Measurements from ENCODE around the gene SYNCRIP. TPM values are rescaled to one million over a fixed set of nuclear protein-coding genes. Genes with fewer than 3 reads are reported as not detected.

SYNCRIP gene
- total RNA-seq, 1 donor from 2014 or later: 93.6 TPM

DNA sequence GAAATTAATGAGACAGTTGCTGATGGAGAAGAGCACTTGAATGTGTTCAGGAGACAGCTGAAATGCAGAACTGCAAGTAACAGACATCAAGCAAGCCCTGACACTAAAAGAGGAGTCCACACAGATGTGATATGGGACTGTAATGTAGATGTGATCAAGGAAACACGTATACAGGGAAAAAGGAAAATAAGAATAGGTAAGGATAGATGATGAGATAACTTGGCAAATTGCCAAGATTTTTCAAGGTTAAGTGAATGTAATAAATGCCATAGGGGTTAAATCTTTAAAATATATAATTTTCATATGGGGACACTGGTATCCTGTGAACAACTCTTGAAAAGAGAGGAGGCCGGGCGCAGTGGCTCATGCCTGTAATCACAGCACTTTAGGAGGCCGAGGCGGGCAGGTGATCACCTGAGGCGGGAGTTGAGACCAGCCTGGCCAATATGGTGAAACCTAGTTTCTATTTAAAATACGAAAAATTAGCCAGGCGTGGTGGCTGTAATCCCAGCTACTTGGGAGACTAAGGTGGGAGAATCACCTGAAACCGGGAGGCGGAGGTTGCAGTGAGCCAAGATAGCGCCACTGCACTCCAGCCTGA is 41.9 kb downstream of the SYNCRIP start:
- no peaks in the 10 kb centered on the region for H3K27me3 Mint-ChIP-seq (ENCODE audit: unreplicated experiment)
- no peak overlapping the region for H3K27ac Mint-ChIP-seq (ENCODE audit: unreplicated experiment)
- H3K9me3 Mint-ChIP-seq (ENCODE audit: unreplicated experiment): no peaks in the 10 kb centered on the region
- no peak overlapping the region for H3K4me3 Mint-ChIP-seq (ENCODE audit: unreplicated experiment)
- TF ChIP-seq, protein P1, sequence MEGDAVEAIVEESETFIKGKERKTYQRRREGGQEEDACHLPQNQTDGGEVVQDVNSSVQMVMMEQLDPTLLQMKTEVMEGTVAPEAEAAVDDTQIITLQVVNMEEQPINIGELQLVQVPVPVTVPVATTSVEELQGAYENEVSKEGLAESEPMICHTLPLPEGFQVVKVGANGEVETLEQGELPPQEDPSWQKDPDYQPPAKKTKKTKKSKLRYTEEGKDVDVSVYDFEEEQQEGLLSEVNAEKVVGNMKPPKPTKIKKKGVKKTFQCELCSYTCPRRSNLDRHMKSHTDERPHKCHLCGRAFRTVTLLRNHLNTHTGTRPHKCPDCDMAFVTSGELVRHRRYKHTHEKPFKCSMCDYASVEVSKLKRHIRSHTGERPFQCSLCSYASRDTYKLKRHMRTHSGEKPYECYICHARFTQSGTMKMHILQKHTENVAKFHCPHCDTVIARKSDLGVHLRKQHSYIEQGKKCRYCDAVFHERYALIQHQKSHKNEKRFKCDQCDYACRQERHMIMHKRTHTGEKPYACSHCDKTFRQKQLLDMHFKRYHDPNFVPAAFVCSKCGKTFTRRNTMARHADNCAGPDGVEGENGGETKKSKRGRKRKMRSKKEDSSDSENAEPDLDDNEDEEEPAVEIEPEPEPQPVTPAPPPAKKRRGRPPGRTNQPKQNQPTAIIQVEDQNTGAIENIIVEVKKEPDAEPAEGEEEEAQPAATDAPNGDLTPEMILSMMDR (IDR thresholded peaks at IDR 0.05; ENCODE audit: partially characterized antibody, unreplicated experiment): no peak
- H3K36me3 Mint-ChIP-seq (ENCODE audit: unreplicated experiment): no peaks in the 10 kb centered on the region
- no peaks in the 10 kb centered on the region for H3K4me1 Mint-ChIP-seq (ENCODE audit: low read depth, unreplicated experiment)
- DNase-seq: no peak

DNA sequence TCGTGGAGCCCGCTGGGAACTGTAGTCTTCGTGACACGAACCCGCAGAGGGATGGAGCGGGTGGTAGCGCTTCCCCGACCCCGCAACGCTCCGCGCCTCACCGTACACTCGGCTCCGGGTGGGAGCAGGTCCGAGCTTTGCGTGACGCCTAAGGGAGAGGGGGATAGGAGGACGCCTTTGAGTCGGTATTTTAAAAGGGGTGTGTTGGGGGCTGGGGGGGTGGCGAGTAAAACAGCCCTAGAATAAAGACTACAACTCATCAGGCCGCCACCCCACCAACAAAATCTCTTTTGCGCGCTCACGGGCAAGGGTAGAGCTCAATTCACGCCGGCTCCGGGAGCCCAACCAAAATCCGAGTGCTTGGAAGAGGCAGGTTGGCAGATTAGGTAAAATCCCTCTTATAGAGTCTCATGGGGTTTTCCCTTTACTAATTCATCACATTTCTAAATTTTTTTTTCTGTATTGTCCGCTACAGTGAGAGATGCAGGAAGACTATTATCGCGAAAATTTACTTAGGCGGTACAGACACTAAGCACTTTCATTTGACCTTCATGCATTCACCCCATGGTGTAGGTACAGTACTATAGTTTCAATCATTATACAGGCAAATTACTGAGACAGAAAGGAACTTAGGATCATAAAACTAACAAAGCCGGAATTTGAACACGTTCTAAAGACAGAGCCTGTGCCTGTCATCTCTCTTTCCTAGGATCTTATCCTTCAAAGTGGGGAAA is 48.3 kb downstream of the SYNCRIP start:
- Mint-ChIP-seq H3K36me3 (ENCODE audit: unreplicated experiment) (no peaks in the 10 kb centered on the region), H3K27me3 (ENCODE audit: unreplicated experiment) (peaks cover 7% of the 10 kb centered on the region), H3K27ac (ENCODE audit: unreplicated experiment) (peak overlapping the region; percentile 91), H3K4me3 (ENCODE audit: unreplicated experiment) (peak overlapping the region; percentile 97), H3K4me1 (ENCODE audit: low read depth, unreplicated experiment) (peaks cover 10% of the 10 kb centered on the region), H3K9me3 (ENCODE audit: unreplicated experiment) (peaks cover 9% of the 10 kb centered on the region)
- no peak for DNase-seq
- TF ChIP-seq, protein P1 (IDR thresholded peaks at IDR 0.05; ENCODE audit: partially characterized antibody, unreplicated experiment): no peak

DNA sequence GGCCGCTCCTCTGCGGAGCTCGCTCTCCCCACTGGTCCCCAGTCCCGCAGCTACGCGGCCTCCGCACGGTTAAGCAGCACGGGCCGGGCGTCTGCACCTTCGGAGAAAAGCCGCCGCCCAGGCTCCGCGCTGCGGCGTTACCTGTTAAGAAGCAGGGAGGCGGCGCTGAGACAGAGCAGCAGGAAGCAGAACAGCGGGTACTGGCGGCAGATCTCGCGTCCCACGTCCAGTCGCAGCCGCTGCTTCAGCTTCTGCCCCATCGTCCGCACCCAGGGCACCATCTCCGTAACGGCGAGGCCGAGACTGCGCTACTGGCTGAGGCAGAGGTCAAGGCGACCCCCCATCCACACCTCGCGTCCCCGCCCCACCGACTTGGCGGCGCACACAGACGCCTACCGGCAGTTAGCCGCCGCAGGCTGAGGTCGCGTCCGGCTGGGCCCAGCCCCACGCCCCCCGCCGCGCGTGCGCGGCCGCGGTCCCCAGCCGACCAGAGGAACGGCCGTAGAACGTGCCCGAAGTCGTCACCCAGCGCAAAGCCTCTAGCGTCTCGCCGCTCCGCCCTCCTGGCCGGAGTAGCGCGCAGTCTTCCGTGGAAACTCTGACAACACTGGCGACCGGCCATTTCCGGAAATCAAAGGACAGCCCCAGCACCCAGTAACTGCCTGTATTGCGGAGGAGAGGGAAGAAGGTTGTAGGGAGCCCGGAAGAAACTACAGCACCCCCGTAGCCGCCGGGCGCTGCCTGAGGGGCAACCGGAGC is 49.1 kb downstream of the SYNCRIP start, which contains the start of gene SNX14:
Gene SNX14 (minus strand): TSS at position 421 of the 759 bp plus-strand sequence. CDS start 140 bp downstream, at position 281.
- peak; percentile 90 for DNase-seq
- Mint-ChIP-seq H3K4me1 (ENCODE audit: low read depth, unreplicated experiment) (peaks cover 10% of the 10 kb centered on the region), H3K27ac (ENCODE audit: unreplicated experiment) (peak within 1 kb of the TSS; percentile 93), H3K9me3 (ENCODE audit: unreplicated experiment) (peaks cover 9% of the 10 kb centered on the region), H3K27me3 (ENCODE audit: unreplicated experiment) (peaks cover 7% of the 10 kb centered on the region), H3K4me3 (ENCODE audit: unreplicated experiment) (peak within 1 kb of the TSS; percentile 97), H3K36me3 (ENCODE audit: unreplicated experiment) (no peaks in the 10 kb centered on the region)
- TF ChIP-seq, protein P1 (IDR thresholded peaks at IDR 0.05; ENCODE audit: partially characterized antibody, unreplicated experiment): no peak

DNA sequence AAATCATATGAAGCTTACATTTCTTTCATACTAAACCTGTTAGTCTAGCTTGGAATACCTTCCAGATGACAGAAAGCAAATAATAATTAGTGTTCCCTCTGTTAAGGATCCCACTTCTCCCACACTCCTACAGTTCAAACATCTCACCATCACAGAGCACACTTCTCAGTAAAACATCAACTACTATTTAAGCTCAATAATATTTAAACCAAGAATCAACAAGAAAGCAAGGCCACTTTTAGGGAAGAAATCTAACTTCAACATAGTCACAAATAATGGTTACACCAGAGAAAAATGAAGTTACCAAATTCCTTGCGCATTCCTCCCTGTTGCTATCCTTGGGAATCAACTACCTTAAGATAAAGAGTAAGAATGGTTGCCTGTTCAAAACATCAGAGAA is 50.7 kb downstream of the SYNCRIP start:
- DNase-seq: no peak
- Mint-ChIP-seq H3K9me3 (ENCODE audit: unreplicated experiment) (peaks cover 9% of the 10 kb centered on the region), H3K36me3 (ENCODE audit: unreplicated experiment) (no peaks in the 10 kb centered on the region), H3K4me3 (ENCODE audit: unreplicated experiment) (peak overlapping the region; percentile 97), H3K27me3 (ENCODE audit: unreplicated experiment) (peaks cover 7% of the 10 kb centered on the region), H3K27ac (ENCODE audit: unreplicated experiment) (peak overlapping the region; percentile 24), H3K4me1 (ENCODE audit: low read depth, unreplicated experiment) (peaks cover 10% of the 10 kb centered on the region)
- TF ChIP-seq, protein P1 (IDR thresholded peaks at IDR 0.05; ENCODE audit: partially characterized antibody, unreplicated experiment): no peak

Measured in glutamatergic neuron (in vitro differentiated cells).